ENCODE measurements around the gene NFIA.

GRCh38 chr1:61055110-61055614 lies 27.2 kb upstream of the NFIA start:
- no peak for TF ChIP-seq EZH2 (optimal IDR thresholded peaks at IDR 0.05; ENCODE audit: low read depth, low read length)
- TF ChIP-seq CTCF (IDR thresholded peaks at IDR 0.05; ENCODE audit: low read length) = no peak
- no peak for TF ChIP-seq EZH2phosphoT487 (IDR thresholded peaks at IDR 0.05; ENCODE audit: low read length)
